HG03575 (cell line): ENCODE results near the gene ABHD6.
"Not testable (repeated sequence)": the region's sequence is repeated elsewhere in the genome, so short reads cannot be mapped to it uniquely, and the experiment has no call there.

Source experiments
- ATAC-seq: cut with Tn5 transposase; IDR thresholded peaks from one replicate; pipeline ENCODE4 v1.9.1; 2021; ENCODE audit not compliant: unreplicated experiment, insufficient number of reproducible peaks, low FRiP score; ENCODE audit errors: extremely low read depth

The ABHD6 gene

DNA sequence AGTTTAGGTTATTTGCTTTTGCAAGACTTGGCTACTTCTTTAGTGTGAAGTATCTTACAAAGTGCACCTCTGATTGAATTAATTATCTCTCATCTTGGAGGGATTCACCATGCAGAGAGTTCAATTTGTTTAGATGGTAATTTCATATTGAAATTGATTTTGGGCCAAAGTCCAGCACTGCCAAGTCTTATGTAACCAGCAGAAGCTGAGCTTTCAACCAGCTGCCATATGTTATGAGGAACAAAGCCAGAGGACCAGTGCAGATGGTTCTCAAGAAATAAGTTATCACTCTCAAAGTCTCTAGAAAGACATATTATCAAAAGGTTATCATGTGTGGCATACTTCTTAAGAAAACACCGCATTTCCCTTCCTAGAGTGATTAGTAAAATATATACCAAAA lies 29.0 kb downstream of the ABHD6 start:
- ATAC-seq, result no peak

DNA sequence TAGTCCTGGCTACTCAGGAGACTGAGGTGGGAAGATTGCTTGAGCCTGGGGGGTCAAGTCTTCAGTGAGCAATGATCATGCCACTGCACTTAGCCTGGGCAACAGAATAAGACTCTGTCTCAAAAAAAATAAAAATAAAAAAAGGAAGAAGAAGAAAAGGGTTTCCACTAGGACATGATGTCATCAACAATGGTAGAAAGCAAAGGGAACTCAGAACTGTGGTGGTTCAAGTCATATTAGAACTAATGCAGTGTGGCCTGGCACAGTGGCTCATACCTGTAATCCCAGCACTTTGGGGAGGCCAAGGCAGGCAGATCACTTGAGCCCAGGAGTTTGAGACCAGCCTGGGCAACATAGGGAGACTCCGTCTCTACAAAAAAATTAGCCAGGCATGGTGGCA lies 30.0 kb downstream of the ABHD6 start:
- ATAC-seq, result not testable (repeated sequence)

DNA sequence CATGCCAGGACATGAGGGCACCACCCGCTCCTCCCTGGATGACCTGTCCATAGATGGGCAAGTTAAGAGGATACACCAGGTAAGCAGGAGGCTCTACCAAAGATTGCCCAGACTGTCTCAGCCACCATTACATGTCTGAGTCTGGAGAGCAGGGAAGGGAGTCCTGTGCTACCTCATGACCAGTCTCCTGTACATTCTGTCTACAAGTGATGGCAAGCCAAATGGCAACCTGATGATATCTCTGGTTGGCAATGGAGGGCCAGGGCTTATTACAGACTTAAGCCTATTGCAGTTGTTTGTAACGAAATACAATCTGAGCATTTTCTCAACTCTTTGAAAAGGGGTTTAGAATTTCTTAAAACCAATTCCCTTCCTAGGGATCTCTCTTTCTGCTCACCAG lies 31.8 kb downstream of the ABHD6 start:
- no peak for ATAC-seq

DNA sequence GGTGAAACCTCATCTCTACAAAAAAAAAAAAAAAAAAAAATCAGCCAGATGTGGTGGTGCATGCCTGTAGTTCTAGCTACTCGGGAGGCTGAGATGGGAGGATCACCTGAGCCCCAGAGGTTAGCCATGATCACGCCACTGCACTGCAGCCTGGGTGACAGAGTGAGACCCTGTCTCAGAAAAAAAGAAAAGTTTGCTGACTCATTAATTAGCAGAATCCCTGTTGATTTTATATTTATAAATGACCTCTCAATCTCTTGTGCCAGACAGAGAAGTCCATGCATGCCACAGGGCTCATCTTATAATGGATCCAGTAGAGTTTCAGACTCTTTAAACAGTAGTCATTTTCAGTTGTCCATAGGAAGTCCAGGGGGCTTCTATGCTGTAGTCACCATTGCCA lies 32.9 kb downstream of the ABHD6 start:
- no peak for ATAC-seq

DNA sequence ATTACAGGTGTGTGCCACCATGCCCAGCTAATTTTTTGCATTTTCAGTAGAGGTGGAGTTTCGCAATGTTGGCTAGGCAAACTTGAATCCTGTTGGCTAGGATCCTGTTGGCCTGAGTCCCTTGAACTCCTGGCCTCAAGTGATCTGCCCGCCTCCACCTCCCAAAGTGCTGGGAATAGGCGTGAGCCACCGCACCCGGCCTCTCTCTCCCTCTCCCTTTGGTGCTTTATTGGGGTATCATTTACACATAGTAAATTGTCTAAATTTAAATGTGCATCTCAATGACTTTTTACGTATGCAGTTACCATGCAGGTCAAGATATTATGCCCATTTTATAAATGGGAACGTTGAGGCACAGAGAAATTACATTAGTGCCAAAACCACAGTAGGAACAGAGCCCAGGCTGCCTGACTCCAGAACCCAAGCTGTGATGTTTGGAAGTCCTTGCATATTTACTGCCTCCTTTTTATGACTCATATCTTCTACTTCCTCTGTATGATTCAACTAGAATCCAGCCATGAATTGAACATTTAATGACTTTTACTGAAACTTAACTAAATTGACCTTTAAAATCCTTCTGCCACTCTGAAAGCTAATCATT lies 34.4 kb downstream of the ABHD6 start:
- ATAC-seq, result no peak

- ATAC-seq, result no peak
Measured at GRCh38 chr3:58272891-58273290, 35.3 kb downstream of the ABHD6 start.

GRCh38 chr3:58273362-58273761 lies 35.8 kb downstream of the ABHD6 start:
- ATAC-seq, result not testable (repeated sequence)

GRCh38 chr3:58274027-58274614 lies 36.5 kb downstream of the ABHD6 start:
- ATAC-seq, result no peak

DNA sequence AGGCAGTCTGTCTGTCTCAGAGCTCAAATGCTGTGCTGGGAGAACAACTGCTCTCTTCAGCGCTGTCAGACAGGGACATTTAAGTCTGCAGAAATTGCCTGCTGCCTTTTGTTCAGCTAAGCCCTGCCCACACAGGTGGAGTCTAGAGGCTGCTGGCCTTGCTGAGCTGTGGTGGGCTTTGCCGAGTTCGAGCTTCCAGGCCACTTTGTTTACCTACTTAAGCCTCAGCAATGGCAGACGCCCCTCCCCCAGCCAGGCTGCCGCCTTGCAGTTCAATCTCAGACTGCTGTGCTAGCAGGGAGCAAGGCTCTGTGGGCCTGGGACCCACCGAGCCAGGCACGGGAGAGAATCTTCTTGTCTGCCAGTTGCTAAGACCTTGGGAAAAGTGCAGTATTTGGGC lies 43.5 kb downstream of the ABHD6 start:
- ATAC-seq, result no peak

- no peak for ATAC-seq
Measured at GRCh38 chr3:58285334-58285733, 47.7 kb downstream of the ABHD6 start.

DNA sequence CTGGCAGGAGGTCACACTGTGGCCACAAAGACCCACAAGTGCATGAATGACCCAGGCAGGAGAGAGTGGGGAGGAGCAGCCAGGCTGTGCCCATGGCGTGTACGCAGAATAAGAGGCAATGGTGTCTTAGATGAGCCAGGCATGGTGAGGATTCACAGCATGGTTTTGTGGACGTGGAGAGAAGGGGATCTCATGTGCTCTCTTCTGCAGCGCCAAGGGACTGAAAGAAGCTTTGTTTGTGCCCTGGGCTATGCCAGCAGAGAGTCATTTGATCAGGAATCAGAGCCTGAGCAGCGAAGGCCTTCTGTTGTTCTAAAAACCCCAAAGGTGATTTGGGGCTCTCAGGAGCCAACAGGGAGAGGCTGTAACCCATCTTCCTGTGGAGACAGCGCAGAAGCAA lies 49.8 kb downstream of the ABHD6 start:
- no peak for ATAC-seq

DNA sequence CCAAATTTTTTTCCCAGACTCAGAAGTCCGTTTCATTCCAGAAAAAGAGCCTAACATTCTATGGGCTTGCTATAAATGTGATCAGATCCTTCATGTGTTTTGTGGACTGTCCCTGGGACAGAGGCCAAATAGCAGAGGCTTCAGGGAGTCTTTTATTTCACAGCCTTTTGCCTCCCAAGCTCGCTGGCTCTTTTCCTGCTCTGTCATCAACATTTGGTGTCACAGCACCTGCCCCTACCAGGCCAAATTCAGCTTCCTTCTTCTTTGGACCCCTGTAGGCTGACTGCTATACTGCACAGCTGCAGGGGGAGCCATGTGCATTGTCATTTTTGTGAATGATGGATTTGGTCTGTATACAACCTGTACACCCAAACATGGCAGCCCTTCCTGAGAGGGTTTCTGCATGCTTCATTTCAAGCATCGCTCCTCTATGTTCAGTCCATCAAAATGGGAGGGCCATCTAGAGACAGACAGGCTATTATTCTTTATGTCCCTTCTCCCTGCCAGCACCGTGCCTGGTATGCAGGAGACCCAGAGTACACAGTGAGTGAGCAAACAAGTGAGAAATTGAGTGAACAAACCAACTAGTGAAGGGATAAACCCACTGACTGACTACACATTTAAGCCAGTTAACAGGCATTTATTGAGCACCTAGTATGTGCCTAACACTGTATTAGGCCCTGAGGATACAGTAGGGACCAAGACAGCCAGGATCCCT lies 50.6 kb downstream of the ABHD6 start:
- ATAC-seq, result no peak

DNA sequence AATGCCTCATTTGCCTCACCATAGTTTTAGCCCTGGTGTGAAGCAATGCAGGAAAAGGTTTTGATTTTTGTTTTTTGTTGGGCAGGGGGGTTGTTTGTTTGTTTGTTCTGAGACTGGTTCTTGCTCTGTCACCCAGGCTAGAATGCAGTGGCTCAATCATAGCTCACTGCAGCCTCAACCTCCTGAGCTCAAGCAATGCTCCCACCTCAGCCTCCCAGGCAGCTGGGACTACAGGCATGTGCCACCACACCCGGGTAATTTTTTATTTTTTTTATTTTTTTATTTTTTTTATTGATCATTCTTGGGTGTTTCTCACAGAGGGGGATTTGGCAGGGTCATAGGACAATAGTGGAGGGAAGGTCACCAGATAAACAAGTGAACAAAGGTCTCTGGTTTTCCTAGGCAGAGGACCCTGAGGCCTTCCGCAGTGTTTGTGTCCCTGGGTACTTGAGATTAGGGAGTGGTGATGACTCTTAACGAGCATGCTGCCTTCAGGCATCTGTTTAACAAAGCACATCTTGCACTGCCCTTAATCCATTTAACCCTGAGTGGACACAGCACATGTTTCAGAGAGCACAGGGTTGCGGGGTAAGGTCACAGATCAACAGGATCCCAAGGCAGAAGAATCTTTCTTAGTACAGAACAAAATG lies 51.5 kb downstream of the ABHD6 start:
- not testable (repeated sequence) for ATAC-seq

DNA sequence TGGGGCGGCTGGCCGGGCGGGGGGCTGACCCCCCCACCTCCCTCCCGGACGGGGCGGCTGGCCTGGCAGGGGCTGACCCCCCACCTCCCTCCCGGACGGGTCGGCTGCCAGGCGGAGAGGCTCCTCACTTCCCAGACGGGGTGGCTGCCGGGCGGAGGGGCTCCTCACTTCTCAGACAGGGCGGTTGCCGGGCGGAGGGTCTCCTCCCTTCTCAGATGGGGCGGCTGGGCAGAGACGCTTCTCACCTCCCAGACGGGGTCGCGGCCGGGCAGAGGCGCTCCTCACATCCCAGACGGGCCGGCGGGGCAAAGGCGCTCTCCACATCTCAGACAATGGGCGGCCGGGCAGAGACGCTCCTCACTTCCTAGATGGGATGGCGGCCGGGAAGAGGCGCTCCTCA lies 52.9 kb downstream of the ABHD6 start:
- ATAC-seq, result not testable (repeated sequence)

DNA sequence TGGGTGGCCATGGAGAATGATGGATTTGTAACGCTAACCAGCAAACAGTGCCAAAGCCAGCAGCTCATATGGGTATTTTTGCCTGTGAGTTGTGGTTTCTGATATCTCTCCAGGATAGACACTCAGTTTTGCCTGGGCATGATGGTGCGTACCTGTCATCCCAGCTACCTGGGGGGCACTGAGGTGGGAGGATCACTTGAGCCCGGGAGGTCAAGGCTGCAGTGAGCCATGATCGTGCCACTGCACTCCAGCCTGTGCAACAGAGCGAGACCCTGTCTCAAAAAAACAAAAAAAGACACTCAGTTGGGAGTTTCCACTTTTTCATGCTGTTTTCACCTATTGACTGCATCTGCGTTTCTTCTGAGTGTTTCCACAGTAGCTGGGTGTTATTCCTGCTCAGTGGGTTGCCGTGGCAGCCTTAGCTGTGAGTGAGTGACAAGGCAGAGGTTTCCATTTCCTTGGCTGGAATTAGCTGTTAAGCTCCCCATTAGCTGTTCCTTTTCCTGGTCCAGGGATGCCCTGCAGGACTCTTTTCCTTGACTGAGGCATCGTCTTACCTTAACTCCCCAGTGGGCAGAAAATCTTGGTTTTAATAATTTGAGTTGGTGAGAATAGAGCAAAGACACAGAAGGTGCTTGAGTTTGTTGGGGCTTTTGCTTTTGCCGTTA lies 54.2 kb downstream of the ABHD6 start:
- no peak for ATAC-seq

DNA sequence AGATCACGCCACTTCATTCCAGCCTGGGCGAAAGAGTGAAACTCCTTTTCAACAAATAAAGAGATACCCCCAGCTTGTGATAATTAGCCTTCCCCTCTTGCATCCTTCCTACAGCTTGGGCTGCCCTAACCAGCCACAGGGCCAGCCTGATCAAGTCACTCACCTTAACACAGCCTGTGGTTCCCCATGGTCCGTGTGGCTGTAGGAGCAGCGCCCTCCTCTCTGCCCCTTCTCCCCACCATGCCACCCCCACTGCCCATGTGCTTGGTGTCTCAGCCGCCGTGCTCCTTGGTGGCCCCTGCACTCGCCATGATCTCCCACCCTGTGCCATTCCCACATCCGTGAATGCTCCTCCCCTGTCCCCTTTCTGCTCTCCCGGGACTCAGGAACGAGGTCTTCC lies 55.3 kb downstream of the ABHD6 start:
- no peak for ATAC-seq

DNA sequence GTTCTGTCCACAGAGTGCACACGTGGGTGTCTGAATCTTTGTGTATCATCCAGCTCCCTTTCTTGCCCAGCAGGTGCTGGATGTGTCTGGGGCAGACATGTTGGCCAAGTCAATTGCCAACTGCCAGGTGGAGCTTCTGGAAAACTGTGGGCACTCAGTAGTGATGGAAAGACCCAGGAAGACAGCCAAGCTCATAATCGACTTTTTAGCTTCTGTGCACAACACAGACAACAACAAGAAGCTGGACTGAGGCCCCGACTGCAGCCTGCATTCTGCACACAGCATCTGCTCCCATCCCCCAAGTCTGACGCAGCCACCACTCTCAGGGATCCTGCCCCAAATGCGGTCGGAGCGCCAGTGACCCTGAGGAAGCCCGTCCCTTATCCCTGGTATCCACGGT lies 55.9 kb downstream of the ABHD6 start:
- ATAC-seq, result no peak

DNA sequence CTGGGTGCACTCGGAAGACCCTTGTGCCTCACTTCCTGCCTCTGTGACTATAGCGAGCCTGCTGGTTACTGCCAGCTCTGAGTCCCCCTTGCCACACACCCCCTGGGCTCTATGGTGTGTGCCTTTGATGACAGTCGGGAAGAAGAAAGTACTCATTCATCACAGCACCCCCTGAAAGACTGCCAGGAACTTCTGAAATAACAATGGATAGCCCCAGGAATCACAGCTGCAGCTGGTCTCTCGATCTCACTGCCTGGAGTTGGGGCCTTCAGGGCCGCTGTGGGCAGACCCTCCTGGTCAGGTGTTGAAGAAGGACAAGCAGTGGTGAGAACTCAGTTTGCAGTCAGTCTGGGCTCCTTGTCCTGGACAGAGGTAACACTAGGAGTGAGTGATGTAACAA lies 58.7 kb downstream of the ABHD6 start:
- no peak for ATAC-seq

DNA sequence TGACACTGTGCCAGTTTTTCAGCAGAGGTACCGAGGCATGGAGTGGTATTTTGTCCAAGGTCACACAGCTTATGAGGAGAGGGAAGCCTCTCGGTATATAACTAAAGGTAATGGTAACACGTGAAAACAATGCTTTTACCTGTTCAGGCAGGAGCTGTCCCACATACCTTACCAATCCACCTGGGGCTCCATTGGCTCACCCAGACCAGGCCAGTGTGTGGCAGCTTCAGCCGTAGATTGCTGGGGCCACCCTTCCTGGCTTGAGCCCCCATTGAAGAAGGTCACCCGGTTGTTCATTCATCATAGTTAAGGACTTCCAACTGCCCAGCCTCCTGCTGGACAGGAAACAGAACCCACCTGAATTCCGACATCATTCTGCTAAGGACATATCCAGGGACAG lies 59.3 kb downstream of the ABHD6 start:
- ATAC-seq, result no peak

DNA sequence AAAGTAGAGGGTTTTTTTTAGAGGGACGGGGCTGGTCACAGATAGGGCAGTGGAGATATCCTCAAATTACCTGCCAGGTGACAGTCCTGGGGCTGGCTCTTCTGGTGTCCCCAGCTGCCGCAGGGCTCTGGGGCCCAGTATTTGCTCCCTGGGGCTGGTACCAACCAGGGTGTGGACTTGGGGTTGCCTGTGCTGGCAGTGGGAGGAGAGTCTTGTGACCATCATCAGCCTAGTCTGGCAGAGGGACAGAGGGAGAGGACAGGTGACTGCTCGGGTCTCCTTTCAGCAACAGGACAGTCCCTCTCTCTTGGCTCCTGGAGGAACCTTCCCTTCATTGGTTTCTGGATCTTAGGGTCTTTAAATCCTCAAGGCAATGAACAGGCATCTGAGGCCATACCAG lies 60.6 kb downstream of the ABHD6 start:
- ATAC-seq, result no peak
